Measurements from ENCODE around the gene FIBCD1. TPM values are rescaled to one million over a fixed set of nuclear protein-coding genes. Genes with fewer than 3 reads are reported as not detected.

FIBCD1 gene
- total and polyA plus RNA-seq, 9 of the 15 experiments (the other 6 are each of a cell fraction or from before 2014, with no cell fraction given) = 0.53 to 1.2 (median 0.95) TPM; not detected in 4

DNA sequence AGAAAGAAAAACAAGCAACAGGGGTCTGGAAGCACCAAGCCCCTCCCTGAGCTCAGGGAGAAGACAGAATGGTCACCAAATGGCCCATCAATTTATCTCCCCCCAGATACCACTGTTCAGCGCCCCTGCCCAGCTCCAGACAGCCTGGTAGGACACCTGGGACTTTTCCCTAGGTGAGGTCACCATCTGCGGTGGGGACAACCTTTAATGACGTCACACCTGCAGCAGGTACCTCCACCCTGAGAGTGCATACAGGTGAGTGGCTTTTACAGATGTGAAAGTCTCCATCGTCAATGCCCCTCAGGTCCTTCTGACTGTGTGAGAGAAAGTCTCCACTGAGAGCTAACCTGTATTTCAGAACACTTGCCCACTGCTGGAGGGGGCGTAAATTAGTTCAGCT, 35.6 kb upstream of the FIBCD1 start:
- FAIRE-seq = no peak
- TF ChIP-seq PHTF2 (CRISPR knock-in tag; IDR thresholded peaks at IDR 0.05) (no peak), ZC3H4 (CRISPR knock-in tag; IDR thresholded peaks at IDR 0.05; ENCODE audit: borderline replicate concordance) (no peak), TEAD4 (IDR thresholded peaks at IDR 0.05; ENCODE audit: low read length) (no peak), TEAD4 (CRISPR knock-in tag; IDR thresholded peaks at IDR 0.05; ENCODE audit: borderline replicate concordance) (no peak), ZNF217 (CRISPR knock-in tag; IDR thresholded peaks at IDR 0.05) (no peak), ZBTB5 (IDR thresholded peaks at IDR 0.05) (no peak), RB1 (IDR thresholded peaks at IDR 0.05; ENCODE audit: low read depth) (no peak), SMAD1 (IDR thresholded peaks at IDR 0.05; ENCODE audit: low read depth, low read length, partially characterized antibody) (no peak), THAP7 (CRISPR knock-in tag; IDR thresholded peaks at IDR 0.05) (no peak), ZNF165 (CRISPR knock-in tag; IDR thresholded peaks at IDR 0.05; ENCODE audit: borderline replicate concordance) (no peak), MIER1 (IDR thresholded peaks at IDR 0.05; ENCODE audit: low read depth) (no peak), NFYB (IDR thresholded peaks at IDR 0.05; ENCODE audit: extremely low read depth, insufficient read length) (no peak), ETV1 (tag; conservative IDR thresholded peaks at IDR 0.05; ENCODE audit: low read depth) (no peak), MEIS2 (IDR thresholded peaks at IDR 0.05; ENCODE audit: partially characterized antibody) (no peak), THRAP3 (IDR thresholded peaks at IDR 0.05; ENCODE audit: borderline replicate concordance) (no peak)
- TF ChIP-seq, protein P1, sequence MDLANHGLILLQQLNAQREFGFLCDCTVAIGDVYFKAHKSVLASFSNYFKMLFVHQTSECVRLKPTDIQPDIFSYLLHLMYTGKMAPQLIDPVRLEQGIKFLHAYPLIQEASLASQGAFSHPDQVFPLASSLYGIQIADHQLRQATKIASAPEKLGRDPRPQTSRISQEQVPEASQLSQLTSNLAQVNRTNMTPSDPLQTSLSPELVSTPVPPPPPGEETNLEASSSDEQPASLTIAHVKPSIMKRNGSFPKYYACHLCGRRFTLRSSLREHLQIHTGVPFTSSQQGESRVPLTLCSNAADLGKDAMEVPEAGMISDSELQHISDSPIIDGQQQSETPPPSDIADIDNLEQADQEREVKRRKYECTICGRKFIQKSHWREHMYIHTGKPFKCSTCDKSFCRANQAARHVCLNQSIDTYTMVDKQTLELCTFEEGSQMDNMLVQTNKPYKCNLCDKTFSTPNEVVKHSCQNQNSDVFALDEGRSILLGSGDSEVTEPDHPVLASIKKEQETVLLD (IDR thresholded peaks at IDR 0.05) = no peak

More for the DNA sequence above, 35.6 kb upstream of the FIBCD1 start:
- H3K79me2 ChIP-seq (ENCODE audit: control insufficient read depth, insufficient read depth, low read length) = no peaks in the 10 kb centered on the region
- WGBS (ENCODE audit: insufficient coverage, low coverage, missing lambda C conversion rate) = 2% methylated on average over 5 of the region's 5 CpGs
- in situ Hi-C loops (cut with MboI) (loop anchor here (25.0 kb wide), 1 partner anchor 262 kb away; no protein-coding TSS in a partner anchor), intact Hi-C loops (cut with micrococcal nuclease) (no loop called here)
- BruUV-seq (replicated peaks) = no TSS peak
- peaks cover 81 to 97% of the 10 kb centered on the region in 2 experiments for H3K27me3 ChIP-seq (ENCODE audit: control insufficient read depth in 2 of 2, insufficient read depth in 2 of 2, low read length in 2 of 2)
- ChIA-PET CTCF (ENCODE audit: low intra/inter-chr PET ratio) (no interaction called here), POLR2A (interaction anchor here (0.7 to 4.2 kb wide), 20 partner anchors 9 to 218 kb away, joined by 3 to 86 read pairs (median 4); no protein-coding TSS in a partner anchor)
- no peak overlapping the region for H3K9ac ChIP-seq (ENCODE audit: insufficient read depth in 1 of 2, low read depth in 2 of 2, low read length in 2 of 2)
- ATAC-seq (no peak), DNase-seq (ENCODE audit: extremely low read depth in 1 of 4, low spot score in 3 of 4) (peak in 3 of 4 experiments; percentile 58 to 65 (median 60))
- H3K36me3 ChIP-seq (ENCODE audit: control insufficient read depth, insufficient read depth, low read length) = no peaks in the 10 kb centered on the region
- H3K9me3 ChIP-seq (replicated peaks; ENCODE audit: control insufficient read depth, insufficient read depth, low read depth, low read length) = no peaks in the 10 kb centered on the region; the same call in 1 of the 2 replicates
- H2AFZ ChIP-seq (ENCODE audit: low read depth, low read length) = no peak overlapping the region
- H3K27ac ChIP-seq (ENCODE audit: extremely low read depth, low read depth, low read length) = no peak overlapping the region
- H3K4me2 ChIP-seq (ENCODE audit: insufficient read depth, low read length) = no peak overlapping the region
- H4K20me1 ChIP-seq (replicated peaks; ENCODE audit: control insufficient read depth, insufficient read depth, low read length) = peaks cover 66% of the 10 kb centered on the region
- peaks cover 0 to 20% of the 10 kb centered on the region in 2 experiments; a peak in 1 of 5 replicates for H3K4me1 ChIP-seq (replicated peaks in 1 of 2; ENCODE audit: control insufficient read depth in 2 of 2, insufficient read depth in 2 of 2, low read length in 2 of 2)
- no peak overlapping the region for H3K4me3 ChIP-seq
- peaks cover 2% of the 10 kb centered on the region for H3K9me1 ChIP-seq (ENCODE audit: control insufficient read depth, insufficient read depth, low read length)

Data from K562 (cell line).